ENCODE measurements around the gene SHH.

SHH gene

GRCh38 chr7:155848691-155849669 lies 36.7 kb upstream of the SHH start:
- no peak overlapping the region for H2AFZ ChIP-seq (ENCODE audit: low read depth, low read length)
- no peak overlapping the region for H3K4me3 ChIP-seq (ENCODE audit: low read length)
- H3K36me3 ChIP-seq (ENCODE audit: insufficient read depth, low read length): no peaks in the 10 kb centered on the region
- peaks cover 6% of the 10 kb centered on the region for H3K27me3 ChIP-seq (ENCODE audit: insufficient read depth, low read length)
- H3K4me1 ChIP-seq (ENCODE audit: insufficient read depth, low read length): no peaks in the 10 kb centered on the region
- no peaks in the 10 kb centered on the region for H3K9me3 ChIP-seq (ENCODE audit: low read length)

GRCh38 chr7:155847821-155848435 lies 35.7 kb upstream of the SHH start:
- H3K4me3 ChIP-seq (ENCODE audit: low read length): no peak overlapping the region
- H3K36me3 ChIP-seq (ENCODE audit: insufficient read depth, low read length): no peaks in the 10 kb centered on the region
- peaks cover 6% of the 10 kb centered on the region for H3K27me3 ChIP-seq (ENCODE audit: insufficient read depth, low read length)
- no peak overlapping the region for H2AFZ ChIP-seq (ENCODE audit: low read depth, low read length)
- no peaks in the 10 kb centered on the region for H3K4me1 ChIP-seq (ENCODE audit: insufficient read depth, low read length)
- H3K9me3 ChIP-seq (ENCODE audit: low read length): no peaks in the 10 kb centered on the region

GRCh38 chr7:155846936-155847335 lies 34.7 kb upstream of the SHH start:
- no peak overlapping the region for H3K4me3 ChIP-seq (ENCODE audit: low read length)
- H3K4me1 ChIP-seq (ENCODE audit: insufficient read depth, low read length): no peaks in the 10 kb centered on the region

GRCh38 chr7:155846156-155846555 lies 33.9 kb upstream of the SHH start:
- Histone ChIP-seq H3K4me1 (ENCODE audit: insufficient read depth, low read length) (no peaks in the 10 kb centered on the region), H3K4me3 (ENCODE audit: low read length) (no peak overlapping the region), H3K9me3 (ENCODE audit: low read length) (no peaks in the 10 kb centered on the region), H3K27me3 (ENCODE audit: insufficient read depth, low read length) (peaks cover 2% of the 10 kb centered on the region), H3K36me3 (ENCODE audit: insufficient read depth, low read length) (no peaks in the 10 kb centered on the region), H2AFZ (ENCODE audit: low read depth, low read length) (no peak overlapping the region)

More at GRCh38 chr7:155846936-155847335, 34.7 kb upstream of the SHH start:
- Histone ChIP-seq H3K9me3 (ENCODE audit: low read length) (no peaks in the 10 kb centered on the region), H3K36me3 (ENCODE audit: insufficient read depth, low read length) (no peaks in the 10 kb centered on the region), H2AFZ (ENCODE audit: low read depth, low read length) (no peak overlapping the region), H3K27me3 (ENCODE audit: insufficient read depth, low read length) (peaks cover 6% of the 10 kb centered on the region)

- H3K4me3 ChIP-seq (ENCODE audit: low read length): no peak overlapping the region
- H3K27me3 ChIP-seq (ENCODE audit: insufficient read depth, low read length): peaks cover 11% of the 10 kb centered on the region
- H3K9me3 ChIP-seq (ENCODE audit: low read length): no peaks in the 10 kb centered on the region
- no peak overlapping the region for H2AFZ ChIP-seq (ENCODE audit: low read depth, low read length)
- H3K36me3 ChIP-seq (ENCODE audit: insufficient read depth, low read length): no peaks in the 10 kb centered on the region
- H3K4me1 ChIP-seq (ENCODE audit: insufficient read depth, low read length): no peaks in the 10 kb centered on the region
Observed at GRCh38 chr7:155845226-155845625, 33.0 kb upstream of the SHH start.

GRCh38 chr7:155844526-155844925 lies 32.3 kb upstream of the SHH start:
- peaks cover 13% of the 10 kb centered on the region for H3K27me3 ChIP-seq (ENCODE audit: insufficient read depth, low read length)
- H3K4me3 ChIP-seq (ENCODE audit: low read length): no peak overlapping the region
- no peaks in the 10 kb centered on the region for H3K9me3 ChIP-seq (ENCODE audit: low read length)
- H3K4me1 ChIP-seq (ENCODE audit: insufficient read depth, low read length): no peaks in the 10 kb centered on the region
- no peak overlapping the region for H2AFZ ChIP-seq (ENCODE audit: low read depth, low read length)
- H3K36me3 ChIP-seq (ENCODE audit: insufficient read depth, low read length): no peaks in the 10 kb centered on the region

- no peaks in the 10 kb centered on the region for H3K9me3 ChIP-seq (ENCODE audit: low read length)
- H3K36me3 ChIP-seq (ENCODE audit: insufficient read depth, low read length): no peaks in the 10 kb centered on the region
- H2AFZ ChIP-seq (ENCODE audit: low read depth, low read length): no peak overlapping the region
- H3K4me3 ChIP-seq (ENCODE audit: low read length): no peak overlapping the region
- H3K4me1 ChIP-seq (ENCODE audit: insufficient read depth, low read length): no peaks in the 10 kb centered on the region
- H3K27me3 ChIP-seq (ENCODE audit: insufficient read depth, low read length): peaks cover 13% of the 10 kb centered on the region
Observed at GRCh38 chr7:155844019-155844453, 31.8 kb upstream of the SHH start.

- Histone ChIP-seq H2AFZ (ENCODE audit: low read depth, low read length) (no peak overlapping the region), H3K36me3 (ENCODE audit: insufficient read depth, low read length) (no peaks in the 10 kb centered on the region), H3K9me3 (ENCODE audit: low read length) (no peaks in the 10 kb centered on the region), H3K27me3 (ENCODE audit: insufficient read depth, low read length) (peaks cover 13% of the 10 kb centered on the region), H3K4me3 (ENCODE audit: low read length) (no peak overlapping the region), H3K4me1 (ENCODE audit: insufficient read depth, low read length) (no peaks in the 10 kb centered on the region)
Observed at GRCh38 chr7:155843426-155844018, 31.3 kb upstream of the SHH start.

- Histone ChIP-seq H3K36me3 (ENCODE audit: insufficient read depth, low read length) (no peaks in the 10 kb centered on the region), H3K27me3 (ENCODE audit: insufficient read depth, low read length) (peaks cover 13% of the 10 kb centered on the region), H3K4me1 (ENCODE audit: insufficient read depth, low read length) (no peaks in the 10 kb centered on the region), H3K9me3 (ENCODE audit: low read length) (no peaks in the 10 kb centered on the region), H3K4me3 (ENCODE audit: low read length) (no peak overlapping the region), H2AFZ (ENCODE audit: low read depth, low read length) (no peak overlapping the region)
Observed at GRCh38 chr7:155842496-155843265, 30.4 kb upstream of the SHH start.

GRCh38 chr7:155840909-155841308 lies 28.6 kb upstream of the SHH start:
- no peaks in the 10 kb centered on the region for H3K4me1 ChIP-seq (ENCODE audit: insufficient read depth, low read length)

GRCh38 chr7:155840262-155840885 lies 28.1 kb upstream of the SHH start:
- Histone ChIP-seq H3K4me3 (ENCODE audit: low read length) (no peak overlapping the region), H3K27me3 (ENCODE audit: insufficient read depth, low read length) (peaks cover 13% of the 10 kb centered on the region), H3K4me1 (ENCODE audit: insufficient read depth, low read length) (no peaks in the 10 kb centered on the region), H3K9me3 (ENCODE audit: low read length) (no peaks in the 10 kb centered on the region), H3K36me3 (ENCODE audit: insufficient read depth, low read length) (no peaks in the 10 kb centered on the region), H2AFZ (ENCODE audit: low read depth, low read length) (no peak overlapping the region)

More at GRCh38 chr7:155840909-155841308, 28.6 kb upstream of the SHH start:
- Histone ChIP-seq H2AFZ (ENCODE audit: low read depth, low read length) (no peak overlapping the region), H3K4me3 (ENCODE audit: low read length) (no peak overlapping the region), H3K36me3 (ENCODE audit: insufficient read depth, low read length) (no peaks in the 10 kb centered on the region), H3K27me3 (ENCODE audit: insufficient read depth, low read length) (peaks cover 13% of the 10 kb centered on the region), H3K9me3 (ENCODE audit: low read length) (no peaks in the 10 kb centered on the region)

GRCh38 chr7:155839461-155839860 lies 27.2 kb upstream of the SHH start:
- Histone ChIP-seq H3K4me3 (ENCODE audit: low read length) (no peak overlapping the region), H3K4me1 (ENCODE audit: insufficient read depth, low read length) (no peaks in the 10 kb centered on the region), H3K27me3 (ENCODE audit: insufficient read depth, low read length) (peaks cover 16% of the 10 kb centered on the region), H3K36me3 (ENCODE audit: insufficient read depth, low read length) (no peaks in the 10 kb centered on the region), H2AFZ (ENCODE audit: low read depth, low read length) (no peak overlapping the region), H3K9me3 (ENCODE audit: low read length) (no peaks in the 10 kb centered on the region)

All from neuron (in vitro differentiated cells).